GM21576 (cell line): ENCODE results near the gene GSG1L.

ENCODE experiments used
- ATAC-seq: cut with Tn5 transposase; IDR thresholded peaks from one replicate; pipeline ENCODE4 v1.9.1; 2021; ENCODE audit warnings: mild to moderate bottlenecking, moderate library complexity; ENCODE audit not compliant: unreplicated experiment

The GSG1L gene

DNA sequence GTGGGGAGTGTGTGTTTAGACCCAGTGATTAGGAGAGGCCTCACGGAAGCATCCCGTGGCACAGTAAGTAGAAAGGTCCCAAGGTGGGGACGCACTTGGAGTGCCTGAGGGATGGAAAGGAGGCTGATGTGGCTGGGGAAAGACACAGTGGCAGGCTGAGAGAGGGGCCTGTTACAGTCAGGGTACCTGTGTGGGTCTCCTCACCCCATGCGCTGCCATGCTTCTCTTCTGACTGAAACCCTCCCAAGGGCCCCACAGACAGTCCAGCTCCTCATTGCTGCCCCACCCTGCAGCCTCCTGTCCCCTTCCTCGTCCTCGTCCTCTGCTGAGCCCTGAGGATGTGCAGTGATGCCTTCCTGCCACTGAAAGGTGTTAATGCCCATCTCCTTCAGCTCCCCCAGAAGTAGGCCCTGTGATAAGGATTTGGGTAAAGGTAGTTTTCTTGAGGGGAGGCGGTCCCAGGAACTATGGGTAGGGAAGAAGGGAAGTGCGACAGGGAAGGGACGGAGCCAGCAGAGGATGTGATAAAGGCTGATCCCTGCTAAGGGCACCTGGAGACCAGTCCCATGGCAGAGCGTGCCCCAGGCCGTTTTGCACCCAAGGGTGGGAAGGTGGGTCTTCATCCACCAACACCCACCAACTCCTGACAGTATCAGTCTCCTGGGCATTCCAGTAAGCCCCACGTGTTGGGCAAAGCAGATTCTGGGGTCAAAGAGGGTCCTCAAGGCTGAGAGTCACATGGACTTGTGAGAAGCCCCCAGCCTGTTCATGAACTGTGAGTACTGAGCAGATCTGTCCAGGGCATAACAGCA, 237.2 kb downstream of the GSG1L start:
- ATAC-seq, result no peak

DNA sequence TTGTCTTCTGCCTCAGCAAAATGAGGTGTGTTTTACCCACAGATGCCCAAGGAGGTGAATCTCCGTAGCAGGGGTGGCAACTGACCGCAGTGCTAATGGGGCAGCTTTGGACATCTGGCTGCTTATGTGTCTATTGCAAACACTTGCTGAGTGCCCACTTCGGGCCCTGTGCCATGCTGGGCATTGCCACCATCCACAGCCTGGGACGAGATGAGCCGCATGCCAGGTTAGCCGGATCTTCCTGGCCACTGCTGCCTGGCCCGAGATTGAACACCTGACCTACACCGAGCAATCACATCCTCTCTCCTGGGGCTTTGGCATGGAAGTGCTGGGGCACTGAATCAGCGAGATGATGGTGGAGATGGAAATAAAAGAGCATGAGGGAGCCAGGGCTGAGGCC, 238.7 kb downstream of the GSG1L start:
- ATAC-seq, result no peak

DNA sequence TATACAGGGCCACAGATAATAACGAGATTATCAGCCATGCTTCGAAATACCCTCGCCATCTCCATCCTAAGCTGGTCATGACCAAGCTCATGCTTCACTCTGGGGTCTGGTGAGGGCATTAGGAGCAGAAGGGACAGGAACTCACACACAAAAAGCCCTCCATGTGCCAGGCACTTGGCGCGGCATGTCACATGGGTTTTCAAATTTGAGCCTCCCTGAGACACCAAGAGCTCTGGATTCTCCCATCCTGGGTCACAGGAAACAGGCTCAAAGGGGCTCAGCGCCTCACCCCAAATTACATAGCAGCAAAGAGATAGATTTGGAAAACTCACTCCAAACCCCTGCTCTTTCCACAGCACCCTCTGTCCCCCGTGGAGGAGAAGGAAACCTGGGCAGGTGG, 239.5 kb downstream of the GSG1L start:
- no peak for ATAC-seq

DNA sequence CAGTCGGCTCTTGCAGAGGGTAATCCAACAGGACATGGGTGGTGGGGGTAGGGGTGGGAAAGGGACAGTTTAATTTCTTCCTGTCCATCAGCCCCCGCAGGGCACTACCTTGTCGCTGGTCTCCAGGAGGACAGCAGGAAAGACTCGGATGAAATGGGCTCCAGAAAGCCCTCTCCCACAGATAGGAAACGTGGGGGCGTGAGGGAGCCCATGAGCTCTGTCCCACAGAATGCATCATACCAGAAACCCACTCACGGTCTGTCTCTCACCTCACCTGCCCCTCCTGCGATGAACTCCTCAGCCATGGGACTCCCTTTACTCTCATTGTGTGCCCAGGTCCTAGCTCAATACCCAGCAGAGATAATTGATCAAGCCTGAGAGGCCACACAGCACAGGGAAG, 240.1 kb downstream of the GSG1L start:
- no peak for ATAC-seq

DNA sequence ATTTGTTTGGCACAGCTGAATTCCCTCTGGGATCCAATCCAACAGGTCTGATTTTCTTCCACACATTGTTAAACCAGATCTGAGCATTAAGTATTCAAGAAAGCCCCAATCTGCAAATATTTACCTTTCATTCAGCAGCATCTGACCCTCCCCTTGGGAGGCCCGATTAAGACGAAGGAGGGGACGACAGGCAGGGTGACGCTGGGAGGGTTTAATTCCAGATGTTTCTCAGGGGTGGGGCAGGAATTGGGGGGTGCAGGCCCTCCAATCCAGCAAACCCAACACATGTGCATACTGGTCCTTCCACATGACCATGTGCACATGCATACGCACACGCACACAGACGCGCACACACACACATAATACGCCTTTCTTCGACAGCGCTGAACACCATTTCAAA, 240.5 kb downstream of the GSG1L start:
- ATAC-seq, result no peak

DNA sequence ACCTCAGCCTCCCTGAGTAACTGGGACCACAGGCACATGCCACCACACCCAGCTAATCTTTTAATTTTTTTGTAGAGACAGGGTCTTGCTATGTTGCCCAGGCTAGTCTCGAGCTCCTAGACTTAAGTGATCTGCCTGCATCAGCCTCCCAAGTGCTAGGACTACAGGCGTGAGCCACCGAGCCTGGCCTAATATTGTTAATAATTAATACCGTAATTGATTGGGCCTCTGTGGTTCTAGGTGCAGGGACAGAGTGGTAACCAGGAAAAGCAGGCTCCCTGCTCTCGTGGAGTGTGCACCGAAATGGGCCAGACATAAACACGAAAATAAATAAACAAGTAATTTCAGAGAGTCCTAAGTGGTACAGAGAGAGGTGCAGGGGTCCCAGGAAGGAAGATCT, 241.0 kb downstream of the GSG1L start:
- ATAC-seq, result no peak

DNA sequence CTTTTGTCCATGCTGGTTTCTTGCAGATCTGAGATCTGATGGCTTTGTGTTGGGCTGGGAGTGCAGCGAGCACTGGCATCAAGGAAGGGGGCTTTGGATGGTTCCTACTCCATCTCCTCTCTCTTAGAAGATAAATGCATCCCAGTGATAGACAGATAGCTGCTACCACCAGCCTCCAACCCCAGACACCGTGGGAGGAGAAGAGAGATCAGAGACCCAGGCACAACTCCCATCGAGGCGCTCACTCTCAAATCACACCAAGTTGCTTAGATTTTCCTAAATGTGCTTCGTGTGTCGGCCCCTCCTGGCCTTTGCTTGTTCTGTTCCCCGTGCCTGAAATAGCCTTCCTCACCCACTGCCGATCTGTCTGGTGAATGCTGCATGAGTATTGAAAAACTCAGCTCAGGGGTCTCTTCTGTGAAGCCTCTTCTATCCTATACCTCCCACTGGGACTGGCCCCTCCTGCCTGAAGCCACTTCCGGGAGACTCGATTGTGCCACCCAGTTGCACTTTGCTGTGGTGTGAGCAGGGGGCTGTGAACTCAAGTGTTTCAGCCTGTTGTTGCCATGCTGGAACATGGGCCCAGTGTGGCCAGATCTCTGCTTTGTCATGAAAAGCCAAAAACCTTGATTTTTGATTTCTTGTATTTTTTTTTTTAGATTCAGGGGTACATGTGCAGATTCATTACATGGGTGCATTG, 242.7 kb downstream of the GSG1L start:
- ATAC-seq, result no peak

DNA sequence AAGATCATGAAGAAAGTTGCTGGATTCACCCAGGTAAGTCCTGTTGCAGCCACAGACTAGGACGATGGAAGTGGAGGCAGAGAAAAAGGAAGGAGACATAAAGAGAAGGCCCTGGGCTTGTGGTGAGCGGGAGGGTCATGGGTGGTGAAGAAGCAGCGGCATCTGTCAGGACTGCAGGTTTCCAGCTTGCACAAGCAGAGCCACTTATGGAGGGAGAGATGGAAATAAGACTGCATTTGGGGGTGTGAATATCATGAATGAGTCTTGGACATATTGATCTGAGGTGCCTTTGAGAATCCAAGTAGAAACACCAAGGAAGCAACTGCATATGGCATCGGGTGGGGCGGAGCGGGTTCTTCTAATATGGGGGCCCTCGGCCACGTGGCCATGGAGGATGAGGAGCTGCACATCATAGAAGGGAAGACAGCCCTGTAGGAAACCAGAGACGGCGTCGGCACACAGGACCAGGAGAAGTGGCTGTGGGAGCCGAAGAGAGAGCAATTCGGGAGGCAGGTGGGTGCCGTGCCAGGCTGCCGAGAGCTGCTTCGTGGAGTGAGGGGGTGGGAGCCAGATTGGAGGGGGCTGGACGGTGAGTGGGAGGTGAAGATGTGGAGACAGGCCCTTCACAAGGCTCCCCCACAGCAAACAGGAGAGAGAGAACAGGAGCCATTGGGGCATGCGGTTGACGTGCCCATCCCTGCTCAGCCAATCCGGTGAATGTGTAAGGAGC, 243.5 kb downstream of the GSG1L start:
- ATAC-seq, result no peak

DNA sequence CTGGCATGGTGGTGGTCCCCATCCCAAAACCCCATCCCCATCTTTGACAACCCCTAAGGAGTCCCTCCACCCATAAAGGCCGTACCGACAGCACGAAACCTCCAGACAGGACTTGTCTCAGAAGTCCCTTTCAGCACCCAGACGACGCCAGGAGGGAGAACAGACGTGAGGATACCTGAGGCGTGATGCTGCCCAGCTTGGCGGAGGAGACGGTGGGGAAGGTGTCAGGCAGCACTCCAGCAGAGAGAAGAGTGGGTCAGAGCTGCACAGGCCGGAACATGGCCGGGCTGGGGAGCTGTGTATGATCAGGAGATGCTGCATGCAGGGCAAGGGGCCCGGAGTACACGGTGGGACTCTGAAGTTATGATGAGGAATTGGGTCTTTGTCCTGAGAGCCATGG, 244.2 kb downstream of the GSG1L start:
- no peak for ATAC-seq

DNA sequence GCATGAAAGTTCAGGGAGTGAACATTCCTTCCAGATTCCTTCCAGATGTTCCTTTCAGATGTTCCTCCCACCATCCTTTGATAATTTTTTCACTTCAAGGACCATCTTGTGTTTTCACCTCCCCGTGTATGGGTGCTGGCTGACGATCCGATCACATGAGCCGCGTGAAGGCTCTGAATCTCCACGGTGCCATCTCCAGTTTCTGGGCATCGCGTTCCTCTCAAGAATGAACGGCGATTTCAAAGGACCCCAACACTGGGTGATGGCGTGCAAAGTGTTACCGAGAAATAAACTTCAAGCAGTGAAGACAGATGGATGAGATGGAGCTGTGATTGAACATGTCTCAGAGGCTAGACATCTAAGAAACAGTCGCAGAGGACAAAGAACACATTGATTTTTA, 245.3 kb downstream of the GSG1L start:
- no peak for ATAC-seq

DNA sequence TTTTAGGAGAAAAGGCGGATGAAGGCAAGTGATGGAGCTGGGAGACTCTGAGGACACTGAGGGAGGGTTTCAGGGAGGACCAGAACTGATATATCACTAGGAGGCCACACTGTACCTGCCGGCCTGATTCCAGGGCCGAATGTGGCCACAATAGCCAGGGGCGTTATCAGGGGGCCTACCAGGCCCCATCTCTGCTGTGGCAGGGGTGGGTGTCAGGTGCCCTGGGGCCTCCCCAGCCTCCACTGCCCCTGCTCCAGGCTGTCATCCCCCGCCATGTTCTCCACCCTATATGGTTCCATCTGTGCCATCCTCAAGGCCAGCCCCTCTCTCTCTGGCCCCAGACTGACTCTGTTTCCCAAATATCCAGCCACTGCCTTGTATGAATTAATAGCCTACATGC, 246.5 kb downstream of the GSG1L start:
- no peak for ATAC-seq

DNA sequence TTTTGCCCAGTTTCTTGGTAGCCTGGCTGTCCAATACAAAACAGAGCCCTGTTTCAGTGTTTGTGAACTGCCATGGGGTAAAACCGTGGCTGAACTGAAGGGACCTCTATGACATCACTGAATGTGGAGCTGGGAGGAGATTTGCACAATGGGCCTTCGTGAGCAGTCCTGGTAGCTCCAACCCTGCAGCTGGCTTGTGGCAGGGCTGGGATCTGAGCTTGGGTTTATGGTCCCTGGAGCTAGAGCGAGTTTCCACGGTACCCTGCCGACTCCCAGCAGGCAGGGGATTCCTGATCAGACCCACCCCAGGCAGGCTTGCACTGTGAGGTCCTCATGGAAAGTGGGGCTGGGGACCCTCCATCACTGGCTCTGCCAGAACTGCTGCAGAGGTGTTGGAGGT, 247.0 kb downstream of the GSG1L start:
- ATAC-seq, result no peak

DNA sequence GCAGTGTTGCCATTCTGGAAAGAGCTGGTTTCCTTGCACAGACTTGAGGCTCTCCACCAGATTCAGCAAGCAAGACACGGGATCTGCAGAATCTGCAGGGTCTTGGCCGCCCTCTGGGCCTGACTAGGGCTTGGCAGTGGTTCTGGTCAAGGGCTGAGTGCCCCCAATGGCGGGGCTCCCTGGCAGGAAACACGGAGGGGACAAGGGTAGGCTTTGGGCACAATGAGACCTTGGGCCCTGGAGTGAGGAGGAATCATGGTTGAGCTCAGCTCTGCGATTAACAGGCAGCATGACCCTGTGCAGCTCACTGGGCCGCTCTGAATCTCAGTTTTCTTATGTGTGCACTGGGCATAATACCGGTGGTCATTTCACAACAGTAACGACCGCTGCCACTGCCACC, 249.9 kb downstream of the GSG1L start:
- no peak for ATAC-seq

DNA sequence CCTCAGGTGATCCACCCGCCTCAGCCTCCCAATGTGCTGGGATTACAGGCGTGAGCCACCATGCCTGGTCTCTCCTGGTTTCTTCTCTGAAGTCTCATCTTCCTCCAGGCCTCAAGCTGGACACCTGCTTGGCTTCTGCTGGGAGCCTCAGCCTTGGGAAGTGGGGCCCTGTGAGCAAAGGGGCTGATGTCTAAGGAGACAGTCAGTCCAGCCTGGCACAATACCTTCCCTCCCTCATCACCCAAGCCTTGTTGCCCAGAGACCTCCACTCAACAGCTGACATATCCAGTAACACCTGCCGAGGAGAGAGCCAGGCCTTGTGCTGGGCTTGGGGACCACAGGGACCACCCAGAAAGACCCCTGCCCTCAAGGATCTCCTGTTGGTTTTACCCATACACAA, 251.6 kb downstream of the GSG1L start:
- no peak for ATAC-seq

DNA sequence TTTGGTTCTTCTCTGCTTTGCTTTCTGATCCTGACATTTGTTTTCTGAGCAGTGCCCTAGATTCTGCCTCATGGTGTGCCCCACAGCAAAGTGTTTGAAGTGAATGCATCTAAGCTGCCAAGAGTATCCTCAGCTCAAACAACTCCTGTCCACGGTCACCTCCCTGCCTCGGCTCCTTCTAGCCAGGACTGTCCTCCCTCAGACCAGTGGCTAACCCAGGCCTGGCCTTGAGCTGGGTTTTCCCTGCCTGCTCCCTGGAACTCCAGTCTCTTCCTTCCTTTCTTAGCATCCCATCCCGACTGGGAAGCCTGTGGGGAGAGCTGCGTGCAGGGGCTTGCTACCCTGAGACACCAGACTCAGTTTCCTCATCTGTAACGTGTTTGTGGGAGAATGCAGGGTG, 256.5 kb downstream of the GSG1L start:
- ATAC-seq, result no peak

DNA sequence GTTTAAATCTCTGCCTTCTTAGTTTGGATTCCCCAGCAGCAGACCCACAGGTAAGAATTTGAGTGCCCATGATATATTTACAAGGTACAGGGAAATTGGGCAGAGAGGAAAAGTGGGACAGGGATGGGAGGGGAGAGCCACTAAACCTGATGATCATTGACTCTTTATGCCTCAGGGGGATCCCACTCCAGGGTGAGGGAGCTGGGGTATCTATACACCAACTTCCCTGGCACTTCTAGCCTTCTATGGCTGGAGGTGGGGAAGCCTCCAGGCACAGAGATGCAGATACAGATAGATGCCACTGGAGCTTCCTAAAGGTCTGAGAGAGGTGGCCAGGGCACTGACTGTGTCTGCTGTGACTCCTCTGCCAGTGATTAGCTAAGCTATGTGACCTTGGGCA, 257.1 kb downstream of the GSG1L start:
- ATAC-seq, result no peak

DNA sequence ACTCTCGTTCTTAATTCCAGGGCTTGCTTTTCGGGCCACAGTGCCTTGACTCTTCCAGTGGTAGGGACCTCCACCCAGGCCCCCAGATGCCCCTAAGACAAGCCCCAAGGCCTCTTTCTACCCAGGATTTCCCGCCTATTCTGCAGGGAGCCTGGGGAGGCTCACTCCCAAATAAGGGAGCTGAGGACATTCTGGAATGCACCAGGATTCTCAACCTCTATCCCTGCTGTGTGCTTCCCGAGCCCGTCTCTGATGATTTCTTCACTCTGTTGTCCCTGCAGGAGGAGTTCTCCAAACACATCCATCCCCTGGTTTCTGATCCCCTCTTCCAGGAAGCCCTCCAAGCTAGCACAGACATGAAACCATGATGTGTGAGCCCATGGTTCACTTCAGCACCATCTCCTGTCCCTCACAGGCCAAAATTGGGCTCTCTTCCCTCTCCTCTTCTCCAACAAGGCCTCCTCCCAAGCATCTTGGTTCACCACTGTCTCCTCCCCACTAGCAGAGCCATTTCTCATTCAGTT, 257.6 kb downstream of the GSG1L start:
- no peak for ATAC-seq

DNA sequence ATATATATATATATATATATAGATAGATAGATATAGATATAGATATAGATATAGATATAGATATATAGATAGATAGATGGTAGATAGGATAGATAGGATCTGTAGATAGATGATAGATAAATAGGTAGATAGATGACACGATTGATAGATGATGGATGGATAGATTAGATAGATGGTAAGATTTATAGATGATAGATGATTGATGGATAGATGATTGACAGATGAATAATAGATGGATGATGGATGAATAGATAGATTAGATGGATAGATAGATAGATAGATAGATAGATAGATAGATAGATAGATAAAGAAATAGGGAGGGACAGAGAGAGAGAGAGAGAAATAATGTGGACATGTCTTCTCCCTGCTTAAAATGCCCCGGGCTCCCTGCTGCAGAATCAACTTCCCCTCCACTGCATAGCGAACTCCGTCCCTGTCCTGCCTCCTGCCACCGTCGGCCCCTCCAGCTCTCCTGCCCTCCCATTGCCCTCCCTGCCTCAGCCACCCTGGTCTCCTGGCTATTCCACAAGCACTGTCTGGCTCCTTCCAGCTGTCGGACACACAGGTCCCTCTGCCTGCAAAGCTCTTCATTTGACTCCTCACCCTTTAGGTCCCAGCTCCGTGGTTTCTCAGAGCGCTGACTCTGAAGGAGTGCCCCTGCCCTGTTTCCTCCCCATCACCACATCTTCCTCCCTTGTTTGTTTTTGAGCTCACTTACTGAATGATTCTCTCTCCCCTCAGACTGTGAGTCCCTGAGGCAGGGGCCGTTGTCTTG, 259.6 kb downstream of the GSG1L start:
- ATAC-seq, result no peak

DNA sequence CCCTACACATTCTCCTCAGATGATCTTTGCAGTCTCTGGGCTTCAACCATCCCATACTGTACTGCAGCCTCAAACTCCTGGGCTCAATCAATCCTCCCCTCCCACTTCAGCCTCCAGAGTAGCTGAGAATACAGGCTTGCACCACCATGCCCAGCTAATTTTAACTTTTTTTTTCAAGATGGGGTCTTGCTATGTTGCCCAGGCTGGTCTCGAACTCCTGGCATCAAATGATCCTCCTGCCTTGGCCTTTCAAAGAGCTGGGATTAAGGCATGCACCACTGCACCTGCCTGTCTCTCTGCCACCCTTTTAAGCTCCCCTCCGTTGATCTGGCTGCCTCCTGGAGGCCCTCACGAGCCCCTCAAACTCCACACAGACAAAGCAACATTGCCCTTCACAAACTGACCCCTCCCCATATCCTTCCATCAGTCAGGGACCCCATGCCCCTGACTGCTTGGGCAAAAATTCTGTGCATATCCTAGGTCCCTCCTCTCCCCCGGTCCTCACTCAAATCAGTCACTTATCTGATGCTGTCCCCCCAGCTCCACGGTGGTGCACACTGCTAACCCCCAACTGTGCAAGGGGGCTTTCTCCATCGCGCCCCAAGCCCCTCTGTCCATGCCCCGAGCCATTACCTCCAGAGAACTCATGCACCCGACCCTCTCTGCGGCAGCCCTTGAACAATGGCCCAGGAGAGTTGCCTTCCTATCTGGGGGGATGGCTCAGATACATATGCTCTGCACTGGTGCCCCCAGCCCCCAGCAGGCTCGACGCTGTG, 260.7 kb downstream of the GSG1L start:
- no peak for ATAC-seq

DNA sequence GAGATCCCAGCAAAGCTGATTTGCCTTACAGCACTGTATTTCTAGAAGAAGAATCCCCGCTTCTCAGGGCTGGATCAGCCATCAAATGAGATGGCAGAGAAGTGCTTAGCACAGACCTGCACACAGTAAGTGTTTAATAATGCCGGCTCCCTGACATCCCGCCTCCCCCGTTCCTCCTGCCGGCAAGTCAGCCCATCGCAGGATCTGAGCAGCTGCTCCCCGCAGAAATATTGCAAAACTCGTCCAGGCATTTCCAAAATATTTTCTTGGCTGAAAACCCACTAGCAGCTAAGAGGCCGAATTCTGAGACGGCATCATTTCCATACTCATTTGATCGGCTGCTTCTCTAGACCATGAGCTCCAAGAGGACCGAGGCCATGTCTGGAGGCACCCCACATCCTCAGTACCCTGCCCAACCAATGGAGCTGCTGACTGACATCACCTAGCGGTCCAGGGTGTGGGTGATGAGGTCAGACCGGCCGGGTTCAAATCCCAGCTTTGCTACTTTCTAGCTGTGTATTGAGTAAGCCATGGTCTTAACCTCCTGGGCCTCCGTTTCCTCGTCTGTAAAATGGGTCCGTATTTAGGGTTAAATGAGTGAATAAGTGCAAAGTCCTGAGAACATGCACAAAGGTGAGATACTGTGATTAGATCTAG, 262.1 kb downstream of the GSG1L start:
- no peak for ATAC-seq
